HG03103 (cell line): Measurements from ENCODE around the gene MTUS2.
A peak's percentile ranks its signal among the peaks of the same experiment; 100 is the strongest.

Experiments
- ATAC-seq: cut with Tn5 transposase; IDR thresholded peaks from one replicate; pipeline ENCODE4 v1.9.1; 2021; ENCODE audit warnings: low read depth; ENCODE audit not compliant: unreplicated experiment

MTUS2 gene

GRCh38 chr13:29465741-29466293, 645.7 kb downstream of the MTUS2 start:
- no peak for ATAC-seq

- no peak for ATAC-seq
These were observed 651.4 kb downstream of the MTUS2 start for GRCh38 chr13:29471551-29471950.

- peak; percentile 51 for ATAC-seq
These were observed 652.3 kb downstream of the MTUS2 start for GRCh38 chr13:29472332-29472961.

- ATAC-seq: no peak
These were observed 653.0 kb downstream of the MTUS2 start for GRCh38 chr13:29473166-29473565.

GRCh38 chr13:29474991-29475390, 654.9 kb downstream of the MTUS2 start:
- no peak for ATAC-seq

GRCh38 chr13:29476046-29476445, 655.9 kb downstream of the MTUS2 start:
- no peak for ATAC-seq

- no peak for ATAC-seq
These were observed 659.8 kb downstream of the MTUS2 start for GRCh38 chr13:29479716-29480492.

GRCh38 chr13:29480893-29481525, 660.9 kb downstream of the MTUS2 start:
- no peak for ATAC-seq

- ATAC-seq: no peak
These were observed 661.5 kb downstream of the MTUS2 start for GRCh38 chr13:29481603-29482002.

- no peak for ATAC-seq
These were observed 662.4 kb downstream of the MTUS2 start for GRCh38 chr13:29482504-29482903.

GRCh38 chr13:29483211-29483610, 663.1 kb downstream of the MTUS2 start:
- no peak for ATAC-seq

- ATAC-seq: no peak
These were observed 663.5 kb downstream of the MTUS2 start for GRCh38 chr13:29483623-29484022.

- ATAC-seq: no peak
These were observed 664.1 kb downstream of the MTUS2 start for GRCh38 chr13:29484236-29484635.

- no peak for ATAC-seq
These were observed 664.7 kb downstream of the MTUS2 start for GRCh38 chr13:29484796-29485195.

GRCh38 chr13:29486551-29486950, 666.4 kb downstream of the MTUS2 start:
- ATAC-seq: no peak

GRCh38 chr13:29487466-29488454, 667.6 kb downstream of the MTUS2 start:
- no peak for ATAC-seq

GRCh38 chr13:29489650-29490560, 669.8 kb downstream of the MTUS2 start:
- ATAC-seq: no peak

GRCh38 chr13:29490561-29490885, 670.4 kb downstream of the MTUS2 start:
- no peak for ATAC-seq

GRCh38 chr13:29491248-29491647, 671.1 kb downstream of the MTUS2 start:
- no peak for ATAC-seq
